ENCODE measurements around the gene NFE2. TPM values are rescaled to one million over a fixed set of nuclear protein-coding genes. Genes with fewer than 3 reads are reported as not detected.

NFE2 gene
- total RNA-seq, 1 experiment from 2014 or later, result 2.4 TPM

DNA sequence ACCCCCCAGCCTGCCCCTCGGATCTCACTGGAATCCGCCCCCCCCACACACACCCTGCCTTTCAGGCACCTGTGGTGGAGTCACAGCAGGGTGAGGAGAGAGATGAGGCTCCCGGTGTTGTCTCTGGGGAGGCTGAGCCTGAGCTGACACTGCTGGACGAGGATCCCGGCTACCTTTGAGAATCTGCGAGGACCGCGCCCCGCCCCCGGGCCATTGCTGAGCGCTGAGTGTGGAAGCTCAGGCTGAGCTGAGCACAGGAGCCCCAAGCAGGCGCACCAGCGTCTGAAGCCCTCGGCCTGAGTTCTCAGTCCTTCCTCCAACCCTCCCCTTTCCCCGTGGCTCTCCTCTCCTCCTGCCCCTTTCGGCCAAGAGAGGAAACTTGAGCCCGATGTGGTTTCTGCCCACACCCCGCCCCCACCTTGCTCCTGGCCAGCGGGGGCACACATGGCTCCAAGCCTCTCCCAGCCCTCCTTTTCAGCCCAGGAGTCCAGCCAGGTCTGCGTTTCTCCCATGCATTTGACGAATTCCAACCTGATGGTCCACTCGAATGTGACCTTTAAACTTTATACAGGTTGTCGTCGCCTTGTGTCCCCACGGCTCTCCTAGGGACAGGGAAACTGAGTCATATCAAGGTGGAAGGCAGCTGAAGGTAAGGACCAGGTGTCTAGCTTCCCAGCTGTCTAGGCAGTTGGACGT is at the start of gene NFE2 (continued):
- TF ChIP-seq, protein P1, sequence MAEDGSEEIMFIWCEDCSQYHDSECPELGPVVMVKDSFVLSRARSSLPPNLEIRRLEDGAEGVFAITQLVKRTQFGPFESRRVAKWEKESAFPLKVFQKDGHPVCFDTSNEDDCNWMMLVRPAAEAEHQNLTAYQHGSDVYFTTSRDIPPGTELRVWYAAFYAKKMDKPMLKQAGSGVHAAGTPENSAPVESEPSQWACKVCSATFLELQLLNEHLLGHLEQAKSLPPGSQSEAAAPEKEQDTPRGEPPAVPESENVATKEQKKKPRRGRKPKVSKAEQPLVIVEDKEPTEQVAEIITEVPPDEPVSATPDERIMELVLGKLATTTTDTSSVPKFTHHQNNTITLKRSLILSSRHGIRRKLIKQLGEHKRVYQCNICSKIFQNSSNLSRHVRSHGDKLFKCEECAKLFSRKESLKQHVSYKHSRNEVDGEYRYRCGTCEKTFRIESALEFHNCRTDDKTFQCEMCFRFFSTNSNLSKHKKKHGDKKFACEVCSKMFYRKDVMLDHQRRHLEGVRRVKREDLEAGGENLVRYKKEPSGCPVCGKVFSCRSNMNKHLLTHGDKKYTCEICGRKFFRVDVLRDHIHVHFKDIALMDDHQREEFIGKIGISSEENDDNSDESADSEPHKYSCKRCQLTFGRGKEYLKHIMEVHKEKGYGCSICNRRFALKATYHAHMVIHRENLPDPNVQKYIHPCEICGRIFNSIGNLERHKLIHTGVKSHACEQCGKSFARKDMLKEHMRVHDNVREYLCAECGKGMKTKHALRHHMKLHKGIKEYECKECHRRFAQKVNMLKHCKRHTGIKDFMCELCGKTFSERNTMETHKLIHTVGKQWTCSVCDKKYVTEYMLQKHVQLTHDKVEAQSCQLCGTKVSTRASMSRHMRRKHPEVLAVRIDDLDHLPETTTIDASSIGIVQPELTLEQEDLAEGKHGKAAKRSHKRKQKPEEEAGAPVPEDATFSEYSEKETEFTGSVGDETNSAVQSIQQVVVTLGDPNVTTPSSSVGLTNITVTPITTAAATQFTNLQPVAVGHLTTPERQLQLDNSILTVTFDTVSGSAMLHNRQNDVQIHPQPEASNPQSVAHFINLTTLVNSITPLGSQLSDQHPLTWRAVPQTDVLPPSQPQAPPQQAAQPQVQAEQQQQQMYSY (CRISPR knock-in tag; IDR thresholded peaks at IDR 0.05), result no peak
- TF ChIP-seq, protein P2, sequence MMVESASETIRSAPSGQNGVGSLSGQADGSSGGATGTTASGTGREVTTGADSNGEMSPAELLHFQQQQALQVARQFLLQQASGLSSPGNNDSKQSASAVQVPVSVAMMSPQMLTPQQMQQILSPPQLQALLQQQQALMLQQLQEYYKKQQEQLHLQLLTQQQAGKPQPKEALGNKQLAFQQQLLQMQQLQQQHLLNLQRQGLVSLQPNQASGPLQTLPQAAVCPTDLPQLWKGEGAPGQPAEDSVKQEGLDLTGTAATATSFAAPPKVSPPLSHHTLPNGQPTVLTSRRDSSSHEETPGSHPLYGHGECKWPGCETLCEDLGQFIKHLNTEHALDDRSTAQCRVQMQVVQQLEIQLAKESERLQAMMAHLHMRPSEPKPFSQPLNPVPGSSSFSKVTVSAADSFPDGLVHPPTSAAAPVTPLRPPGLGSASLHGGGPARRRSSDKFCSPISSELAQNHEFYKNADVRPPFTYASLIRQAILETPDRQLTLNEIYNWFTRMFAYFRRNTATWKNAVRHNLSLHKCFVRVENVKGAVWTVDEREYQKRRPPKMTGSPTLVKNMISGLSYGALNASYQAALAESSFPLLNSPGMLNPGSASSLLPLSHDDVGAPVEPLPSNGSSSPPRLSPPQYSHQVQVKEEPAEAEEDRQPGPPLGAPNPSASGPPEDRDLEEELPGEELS (CRISPR knock-in tag; IDR thresholded peaks at IDR 0.05), result no peak
- TF ChIP-seq GRHL2 (CRISPR knock-in tag; IDR thresholded peaks at IDR 0.05; ENCODE audit: insufficient replicate concordance, severe bottlenecking) (no peak), ZNF121 (CRISPR knock-in tag; IDR thresholded peaks at IDR 0.05) (no peak), NFYB (CRISPR knock-in tag; conservative IDR thresholded peaks at IDR 0.05; ENCODE audit: low read depth) (no peak)
- TF ChIP-seq, protein P3, sequence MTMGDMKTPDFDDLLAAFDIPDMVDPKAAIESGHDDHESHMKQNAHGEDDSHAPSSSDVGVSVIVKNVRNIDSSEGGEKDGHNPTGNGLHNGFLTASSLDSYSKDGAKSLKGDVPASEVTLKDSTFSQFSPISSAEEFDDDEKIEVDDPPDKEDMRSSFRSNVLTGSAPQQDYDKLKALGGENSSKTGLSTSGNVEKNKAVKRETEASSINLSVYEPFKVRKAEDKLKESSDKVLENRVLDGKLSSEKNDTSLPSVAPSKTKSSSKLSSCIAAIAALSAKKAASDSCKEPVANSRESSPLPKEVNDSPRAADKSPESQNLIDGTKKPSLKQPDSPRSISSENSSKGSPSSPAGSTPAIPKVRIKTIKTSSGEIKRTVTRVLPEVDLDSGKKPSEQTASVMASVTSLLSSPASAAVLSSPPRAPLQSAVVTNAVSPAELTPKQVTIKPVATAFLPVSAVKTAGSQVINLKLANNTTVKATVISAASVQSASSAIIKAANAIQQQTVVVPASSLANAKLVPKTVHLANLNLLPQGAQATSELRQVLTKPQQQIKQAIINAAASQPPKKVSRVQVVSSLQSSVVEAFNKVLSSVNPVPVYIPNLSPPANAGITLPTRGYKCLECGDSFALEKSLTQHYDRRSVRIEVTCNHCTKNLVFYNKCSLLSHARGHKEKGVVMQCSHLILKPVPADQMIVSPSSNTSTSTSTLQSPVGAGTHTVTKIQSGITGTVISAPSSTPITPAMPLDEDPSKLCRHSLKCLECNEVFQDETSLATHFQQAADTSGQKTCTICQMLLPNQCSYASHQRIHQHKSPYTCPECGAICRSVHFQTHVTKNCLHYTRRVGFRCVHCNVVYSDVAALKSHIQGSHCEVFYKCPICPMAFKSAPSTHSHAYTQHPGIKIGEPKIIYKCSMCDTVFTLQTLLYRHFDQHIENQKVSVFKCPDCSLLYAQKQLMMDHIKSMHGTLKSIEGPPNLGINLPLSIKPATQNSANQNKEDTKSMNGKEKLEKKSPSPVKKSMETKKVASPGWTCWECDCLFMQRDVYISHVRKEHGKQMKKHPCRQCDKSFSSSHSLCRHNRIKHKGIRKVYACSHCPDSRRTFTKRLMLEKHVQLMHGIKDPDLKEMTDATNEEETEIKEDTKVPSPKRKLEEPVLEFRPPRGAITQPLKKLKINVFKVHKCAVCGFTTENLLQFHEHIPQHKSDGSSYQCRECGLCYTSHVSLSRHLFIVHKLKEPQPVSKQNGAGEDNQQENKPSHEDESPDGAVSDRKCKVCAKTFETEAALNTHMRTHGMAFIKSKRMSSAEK (CRISPR knock-in tag; IDR thresholded peaks at IDR 0.05; ENCODE audit: borderline replicate concordance), result no peak
- TF ChIP-seq, protein P4, sequence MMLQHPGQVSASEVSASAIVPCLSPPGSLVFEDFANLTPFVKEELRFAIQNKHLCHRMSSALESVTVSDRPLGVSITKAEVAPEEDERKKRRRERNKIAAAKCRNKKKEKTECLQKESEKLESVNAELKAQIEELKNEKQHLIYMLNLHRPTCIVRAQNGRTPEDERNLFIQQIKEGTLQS (CRISPR knock-in tag; conservative IDR thresholded peaks at IDR 0.05), result no peak

DNA sequence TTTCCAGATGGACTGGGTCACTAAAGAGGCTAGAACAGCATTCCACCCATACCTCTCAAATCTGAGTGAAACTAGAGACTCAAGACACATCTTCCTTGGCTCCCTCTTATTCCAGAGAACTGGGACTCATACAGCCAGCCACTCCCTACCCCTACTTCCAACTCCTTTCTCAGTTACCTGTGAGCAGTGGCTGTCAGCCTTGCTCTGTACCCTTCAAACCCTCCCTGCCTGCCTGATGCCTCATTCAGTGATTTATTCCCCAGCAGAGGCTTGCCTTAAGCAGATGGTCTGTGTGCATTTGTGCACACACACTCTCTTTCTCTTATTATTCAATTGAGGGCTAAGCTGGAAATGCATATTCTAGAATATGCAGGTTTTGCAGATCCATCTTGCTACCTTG is 48.9 kb upstream of the NFE2 start:
- CTCF ChIA-PET, result interaction anchor here (1.0 to 4.3 kb wide), 6 partner anchors 9 to 158 kb away, joined by 3 to 61 read pairs (median 4); partner anchors contain the start of gene COPZ1
- Mint-ChIP-seq H3K27me3 (ENCODE audit: low read depth) (peaks cover 18% of the 10 kb centered on the region), H3K4me3 (no peak overlapping the region), H3K36me3 (peaks cover 45% of the 10 kb centered on the region), H3K4me1 (peaks cover 47% of the 10 kb centered on the region), H3K9me3 (no peaks in the 10 kb centered on the region), H3K27ac (no peak overlapping the region)
- TF ChIP-seq, protein P5, sequence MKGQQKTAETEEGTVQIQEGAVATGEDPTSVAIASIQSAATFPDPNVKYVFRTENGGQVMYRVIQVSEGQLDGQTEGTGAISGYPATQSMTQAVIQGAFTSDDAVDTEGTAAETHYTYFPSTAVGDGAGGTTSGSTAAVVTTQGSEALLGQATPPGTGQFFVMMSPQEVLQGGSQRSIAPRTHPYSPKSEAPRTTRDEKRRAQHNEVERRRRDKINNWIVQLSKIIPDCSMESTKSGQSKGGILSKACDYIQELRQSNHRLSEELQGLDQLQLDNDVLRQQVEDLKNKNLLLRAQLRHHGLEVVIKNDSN (CRISPR knock-in tag; IDR thresholded peaks at IDR 0.05), result no peak
- TF ChIP-seq GTF2I (CRISPR knock-in tag; conservative IDR thresholded peaks at IDR 0.05) (no peak), TEAD1 (CRISPR knock-in tag; IDR thresholded peaks at IDR 0.05) (no peak), NFE2L1 (CRISPR knock-in tag; IDR thresholded peaks at IDR 0.05) (no peak), ZBTB21 (CRISPR knock-in tag; IDR thresholded peaks at IDR 0.05; ENCODE audit: borderline replicate concordance) (no peak), JAZF1 (CRISPR knock-in tag; IDR thresholded peaks at IDR 0.05) (no peak), CREB1 (CRISPR knock-in tag; IDR thresholded peaks at IDR 0.05) (no peak)
- TF ChIP-seq, protein P4 (CRISPR knock-in tag; conservative IDR thresholded peaks at IDR 0.05), result no peak
- TF ChIP-seq, protein P6, sequence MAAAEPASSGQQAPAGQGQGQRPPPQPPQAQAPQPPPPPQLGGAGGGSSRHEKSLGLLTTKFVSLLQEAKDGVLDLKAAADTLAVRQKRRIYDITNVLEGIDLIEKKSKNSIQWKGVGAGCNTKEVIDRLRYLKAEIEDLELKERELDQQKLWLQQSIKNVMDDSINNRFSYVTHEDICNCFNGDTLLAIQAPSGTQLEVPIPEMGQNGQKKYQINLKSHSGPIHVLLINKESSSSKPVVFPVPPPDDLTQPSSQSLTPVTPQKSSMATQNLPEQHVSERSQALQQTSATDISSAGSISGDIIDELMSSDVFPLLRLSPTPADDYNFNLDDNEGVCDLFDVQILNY (CRISPR knock-in tag; IDR thresholded peaks at IDR 0.05), result no peak
- no peak for DNase-seq (ENCODE audit: low spot score)
- no peak for ATAC-seq
- POLR2A ChIA-PET, result no interaction called here
